Sigmoid colon (tissue), 7 donors: Measurements from ENCODE around the gene CDC37L1. TPM values are rescaled to one million over a fixed set of nuclear protein-coding genes. Genes with fewer than 3 reads are reported as not detected.

ENCODE experiments used
- DNase-seq: peaks from one replicate; pipeline ENCODE4 v3.0.0-alpha.2; 2019
- H3K27ac ChIP-seq, 4 donors: fragments of 200-600 bp; sonication (generic); one replicate each; pipeline ENCODE4 v1.5.1; 2016 to 2019; ENCODE audit warnings: mild to moderate bottlenecking in 1 of 4
- H3K27me3 ChIP-seq, 3 donors: fragments of 200-600 bp; sonication (generic); one replicate each; pipeline ENCODE4 v1.5.1; 2019; ENCODE audit warnings: mild to moderate bottlenecking in 1 of 3
- H3K36me3 ChIP-seq, 4 donors: fragments of 200-600 bp; sonication (generic); one replicate each; pipeline ENCODE4 v1.5.1; 2016 to 2019
- H3K4me1 ChIP-seq, 4 donors: fragments of 200-600 bp; sonication (generic); one replicate each; pipeline ENCODE4 v1.5.1; 2017 to 2019
- H3K4me3 ChIP-seq, 4 donors: fragments of 200-600 bp; sonication (generic); one replicate each; pipeline ENCODE4 v1.5.1; 2017 to 2019; ENCODE audit warnings: mild to moderate bottlenecking in 2 of 4, moderate library complexity in 1 of 4
- H3K9me3 ChIP-seq, 4 donors: fragments of 200-600 bp in 3 of 4; sonication (generic) in 3 of 4; one replicate each; pipeline versions ENCODE4 v1.5.1 to v1.6.1; 2013 to 2019
- EP300 ChIP-seq, 4 donors: sonication (generic); formaldehyde crosslinking; IDR thresholded peaks; one replicate each; pipeline ENCODE4 v1.6.1; 2017; ENCODE audit warnings: antibody characterized with exemption in 4 of 4
- POLR2A ChIP-seq, 2 donors: fragments of 450-650 bp; IDR thresholded peaks; one replicate each; pipeline ENCODE4 v1.6.1; 2016; ENCODE audit warnings: antibody characterized with exemption in 2 of 2, mild to moderate bottlenecking in 2 of 2, moderate library complexity in 2 of 2
- POLR2AphosphoS5 ChIP-seq, 4 donors: sonication (generic); formaldehyde crosslinking; IDR thresholded peaks; one replicate each; pipeline ENCODE4 v1.6.1; 2017; ENCODE audit warnings: antibody characterized with exemption in 4 of 4
- WGBS, 2 donors: extraction: QIAGEN DNeasy Blood & Tissue Kit; methylation state at CpG; one replicate each; pipeline ENCODE4 v1.1.7; 2013; 5-methylcytosine and 5-hydroxymethylcytosine counted together
- intact Hi-C: fragments of 100-400 bp; cut with DNase I; formaldehyde crosslinking; loops from one replicate; pipeline ENCODE4 v1.15.1; 2023
- polyA plus RNA-seq, 3 donors: library from polyadenylated mRNA; stranded (reverse); fragments of 200-250 nt; gene quantifications; one replicate each; pipeline ENCODE4 v1.2.3, GENCODE V29; 2013
- total RNA-seq, 4 donors: library from RNA; depleted of rRNA; stranded (reverse); fragments of >200 nt; gene quantifications; one replicate each; pipeline ENCODE4 v1.1.0, GENCODE V29; 2016
- TF ChIP-seq, protein P1 (sequence below), 4 experiments: fragments of 450-650 bp in 3 of 4; fragments of 200-600 bp in 1 of 4; IDR thresholded peaks; one replicate each; pipeline ENCODE4 v1.5.1; 2016 to 2019; ENCODE audit warnings: antibody characterized with exemption in 4 of 4, mild to moderate bottlenecking in 3 of 4, moderate library complexity in 2 of 4
- donor health status: healthy with polysubstance abuse.
- donor health status: Bipolar disorder and iron deficiency.
- donor health status: healthy.

Gene CDC37L1
- total and polyA plus RNA-seq, 7 donors = 8.4 to 40.6 (median 30.7) TPM

DNA sequence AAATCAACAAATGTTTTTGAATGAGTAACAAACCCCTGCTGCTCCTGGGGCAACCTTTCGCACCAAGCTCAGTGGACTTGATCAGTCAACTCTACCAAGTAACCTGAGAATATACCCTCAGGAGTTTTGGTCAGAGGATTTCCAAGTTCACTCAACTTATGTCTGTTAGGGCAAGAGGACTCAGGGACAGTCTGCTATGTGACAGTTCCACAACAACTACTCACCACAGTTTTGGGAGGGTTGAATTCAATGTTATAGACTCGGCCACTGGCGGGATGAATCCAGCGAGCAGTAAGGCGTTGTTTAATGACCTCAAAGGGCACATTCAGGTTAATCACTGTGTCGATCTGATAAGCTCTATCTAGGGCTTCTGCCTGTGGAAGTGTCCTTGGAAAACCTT lies 39.5 kb downstream of the CDC37L1 start:
- TF ChIP-seq, protein P1, sequence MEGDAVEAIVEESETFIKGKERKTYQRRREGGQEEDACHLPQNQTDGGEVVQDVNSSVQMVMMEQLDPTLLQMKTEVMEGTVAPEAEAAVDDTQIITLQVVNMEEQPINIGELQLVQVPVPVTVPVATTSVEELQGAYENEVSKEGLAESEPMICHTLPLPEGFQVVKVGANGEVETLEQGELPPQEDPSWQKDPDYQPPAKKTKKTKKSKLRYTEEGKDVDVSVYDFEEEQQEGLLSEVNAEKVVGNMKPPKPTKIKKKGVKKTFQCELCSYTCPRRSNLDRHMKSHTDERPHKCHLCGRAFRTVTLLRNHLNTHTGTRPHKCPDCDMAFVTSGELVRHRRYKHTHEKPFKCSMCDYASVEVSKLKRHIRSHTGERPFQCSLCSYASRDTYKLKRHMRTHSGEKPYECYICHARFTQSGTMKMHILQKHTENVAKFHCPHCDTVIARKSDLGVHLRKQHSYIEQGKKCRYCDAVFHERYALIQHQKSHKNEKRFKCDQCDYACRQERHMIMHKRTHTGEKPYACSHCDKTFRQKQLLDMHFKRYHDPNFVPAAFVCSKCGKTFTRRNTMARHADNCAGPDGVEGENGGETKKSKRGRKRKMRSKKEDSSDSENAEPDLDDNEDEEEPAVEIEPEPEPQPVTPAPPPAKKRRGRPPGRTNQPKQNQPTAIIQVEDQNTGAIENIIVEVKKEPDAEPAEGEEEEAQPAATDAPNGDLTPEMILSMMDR (IDR thresholded peaks at IDR 0.05) = no peak
- TF ChIP-seq POLR2A (IDR thresholded peaks at IDR 0.05) = no peak
- WGBS, 2 donors = 86 to 93% methylated on average over 6 of the region's 6 CpGs

DNA sequence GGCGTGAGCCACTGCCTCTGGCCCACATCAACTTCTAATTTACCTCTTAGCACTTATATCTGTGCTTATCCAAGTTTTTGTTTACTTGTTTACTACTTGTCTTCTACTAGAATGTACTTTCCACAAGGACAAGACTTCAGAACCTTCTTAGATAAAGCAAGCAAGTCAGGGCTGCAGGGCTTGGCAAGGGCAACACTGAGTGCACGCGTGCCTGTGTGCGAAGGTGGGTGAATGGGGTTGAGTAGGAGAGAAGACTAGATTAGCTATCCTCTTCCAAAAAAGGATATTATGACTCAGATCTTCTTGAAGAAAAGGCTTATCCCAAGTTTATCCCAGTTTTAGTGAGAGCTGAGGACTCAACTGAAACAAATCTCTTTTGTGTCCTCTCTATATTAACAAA lies 42.4 kb downstream of the CDC37L1 start:
- Histone ChIP-seq H3K9me3 (no peaks in the 10 kb centered on the region), H3K27me3 (no peaks in the 10 kb centered on the region), H3K27ac (no peak overlapping the region), H3K4me3 (no peak overlapping the region), H3K36me3 (peaks cover 20 to 50% (median 24%) of the 10 kb centered on the region in 4 donors), H3K4me1 (no peaks in the 10 kb centered on the region)
- WGBS, 2 donors = 72 to 96% methylated on average over 4 of the region's 4 CpGs
- TF ChIP-seq EP300 (IDR thresholded peaks at IDR 0.05) (no peak), POLR2A (IDR thresholded peaks at IDR 0.05) (no peak), POLR2AphosphoS5 (IDR thresholded peaks at IDR 0.05) (no peak)
- TF ChIP-seq, protein P1 (IDR thresholded peaks at IDR 0.05) = no peak
- intact Hi-C loops = no loop called here
- DNase-seq = no peak

More for the DNA sequence above, 39.5 kb downstream of the CDC37L1 start:
- no peak overlapping the region for H3K27ac ChIP-seq
- no peaks in the 10 kb centered on the region for H3K9me3 ChIP-seq
- no peaks in the 10 kb centered on the region for H3K27me3 ChIP-seq
- no peak for DNase-seq
- intact Hi-C loops = no loop called here
- no peak overlapping the region for H3K4me3 ChIP-seq
- H3K36me3 ChIP-seq = peaks cover 23 to 77% (median 36%) of the 10 kb centered on the region in 4 donors
- no peaks in the 10 kb centered on the region for H3K4me1 ChIP-seq

DNA sequence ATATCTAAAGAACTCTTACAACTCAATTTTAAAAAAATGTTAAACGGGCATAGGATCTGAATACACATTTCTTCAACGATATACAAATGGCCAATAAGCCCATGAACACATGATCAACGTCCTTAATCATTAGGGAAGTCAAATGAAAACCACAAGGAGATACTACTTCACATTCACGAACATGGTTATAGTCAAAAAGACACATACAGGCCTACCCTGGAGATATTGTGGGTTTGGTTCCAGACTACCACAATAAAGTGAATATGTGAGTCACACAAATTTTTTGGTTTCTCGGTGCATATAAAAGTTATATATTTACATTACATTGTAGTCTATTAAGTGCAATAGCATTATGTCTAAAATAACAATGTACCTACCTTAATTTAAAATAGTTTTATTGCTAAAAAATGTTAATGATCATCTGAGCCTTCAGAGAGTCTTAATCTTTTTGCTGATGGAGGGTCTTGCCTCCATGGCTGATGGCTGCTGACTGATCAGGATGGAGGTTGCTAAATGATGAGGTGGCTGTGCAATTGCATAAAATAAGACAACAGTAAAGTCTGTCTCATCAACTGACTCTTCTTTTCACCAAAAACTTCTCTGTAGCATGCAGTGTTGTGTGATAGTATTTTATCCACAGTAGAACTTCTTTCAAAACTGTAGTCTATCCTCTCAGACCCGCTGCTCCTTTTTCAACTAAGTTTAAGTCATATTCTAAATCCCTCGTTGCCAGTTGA lies 46.5 kb downstream of the CDC37L1 start:
- Histone ChIP-seq H3K27ac (no peak overlapping the region), H3K4me1 (no peaks in the 10 kb centered on the region), H3K9me3 (no peaks in the 10 kb centered on the region), H3K27me3 (no peaks in the 10 kb centered on the region), H3K4me3 (no peak overlapping the region), H3K36me3 (peaks cover 0 to 18% (median 2%) of the 10 kb centered on the region in 4 donors)
- WGBS, 2 donors = 81 to 83% methylated on average over 7 of the region's 7 CpGs
- DNase-seq = no peak
- intact Hi-C loops = no loop called here
- TF ChIP-seq, protein P1 (IDR thresholded peaks at IDR 0.05) = no peak
- TF ChIP-seq POLR2A (IDR thresholded peaks at IDR 0.05) (no peak), EP300 (IDR thresholded peaks at IDR 0.05) (no peak), POLR2AphosphoS5 (IDR thresholded peaks at IDR 0.05) (no peak)

DNA sequence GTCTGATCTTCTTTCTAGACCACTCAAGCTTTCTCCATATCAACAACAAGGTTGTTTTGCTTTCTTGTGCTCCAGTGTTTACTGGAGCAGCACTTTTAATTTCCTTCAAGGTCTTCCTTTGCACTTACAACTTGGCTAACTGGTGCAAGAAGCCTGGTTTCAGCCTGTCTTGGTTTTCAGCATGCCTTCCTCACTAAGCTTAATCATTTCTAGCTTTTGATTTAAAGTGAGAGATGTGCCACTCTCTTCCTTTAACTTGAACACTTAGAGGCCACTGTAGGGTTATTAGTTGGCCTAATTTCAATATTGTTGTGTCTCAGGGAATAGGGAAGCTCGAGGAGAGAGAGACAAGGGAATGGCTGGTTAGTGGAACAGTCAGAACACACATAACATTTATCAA lies 48.2 kb downstream of the CDC37L1 start:
- TF ChIP-seq, protein P1 (IDR thresholded peaks at IDR 0.05) = no peak
- TF ChIP-seq EP300 (IDR thresholded peaks at IDR 0.05) (no peak), POLR2A (IDR thresholded peaks at IDR 0.05) (no peak), POLR2AphosphoS5 (IDR thresholded peaks at IDR 0.05) (no peak)
- Histone ChIP-seq H3K4me3 (no peak overlapping the region), H3K36me3 (peaks cover 0 to 3% (median 0%) of the 10 kb centered on the region in 4 donors), H3K27me3 (no peaks in the 10 kb centered on the region), H3K27ac (no peak overlapping the region), H3K4me1 (no peaks in the 10 kb centered on the region), H3K9me3 (no peaks in the 10 kb centered on the region)
- no peak for DNase-seq
- WGBS, 2 donors = 58 to 73% methylated on average over 1 of the region's 1 CpG
- intact Hi-C loops = no loop called here

DNA sequence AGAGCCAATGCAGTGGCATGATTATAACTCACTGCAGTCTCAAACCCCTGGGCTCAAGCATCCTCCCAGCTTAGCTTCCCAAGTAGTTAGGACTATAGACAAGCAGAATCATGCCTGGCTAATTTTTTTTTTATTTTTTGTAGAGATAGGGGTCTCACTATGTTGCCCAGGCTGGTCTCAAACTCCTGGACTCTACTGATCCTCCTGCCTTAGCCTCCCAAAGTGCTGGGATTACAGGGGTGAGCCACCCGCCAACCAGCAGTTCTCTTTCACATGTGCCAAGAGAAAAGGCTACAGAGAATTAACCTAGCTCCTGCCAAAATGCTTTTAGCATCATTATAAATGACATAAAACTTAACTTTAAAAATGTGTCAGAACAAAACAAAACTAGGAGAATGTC lies 53.5 kb downstream of the CDC37L1 start:
- Histone ChIP-seq H3K36me3 (no peaks in the 10 kb centered on the region), H3K4me3 (no peak overlapping the region), H3K9me3 (no peaks in the 10 kb centered on the region), H3K27ac (no peak overlapping the region), H3K4me1 (peaks cover 0 to 12% (median 6%) of the 10 kb centered on the region in 4 donors), H3K27me3 (no peaks in the 10 kb centered on the region)
- intact Hi-C loops = no loop called here
- no peak for TF ChIP-seq POLR2AphosphoS5 (IDR thresholded peaks at IDR 0.05)
- TF ChIP-seq POLR2A (IDR thresholded peaks at IDR 0.05) = no peak
- TF ChIP-seq, protein P1 (IDR thresholded peaks at IDR 0.05) = no peak
- no peak for TF ChIP-seq EP300 (IDR thresholded peaks at IDR 0.05)
- no peak for DNase-seq
- WGBS, 2 donors = 95 to 100% methylated on average over 1 of the region's 1 CpG
